ENCODE measurements around the gene GPR137. TPM values are rescaled to one million over a fixed set of nuclear protein-coding genes. Genes with fewer than 3 reads are reported as not detected.

Gene GPR137
- total and polyA plus RNA-seq, 2 experiments from 2014 or later = 16.3 to 32.5 TPM

GRCh38 chr11:64256300-64256699, 29.3 kb upstream of the GPR137 start:
- Mint-ChIP-seq H3K9me3 (no peaks in the 10 kb centered on the region), H3K27ac (no peak overlapping the region), H3K36me3 (ENCODE audit: low read depth) (peaks cover 48% of the 10 kb centered on the region), H3K4me1 (peaks cover 10% of the 10 kb centered on the region), H3K27me3 (ENCODE audit: insufficient read depth, low read depth, poor library complexity) (peaks cover 19% of the 10 kb centered on the region), H3K4me3 (no peak overlapping the region)
- H3K4me3 ChIP-seq = no peak overlapping the region
- peaks cover 11% of the 10 kb centered on the region for H3K36me3 ChIP-seq (ENCODE audit: insufficient read depth)
- H3F3A ChIP-seq (replicated peaks; ENCODE audit: low read depth) = no peaks in the 10 kb centered on the region; the same call in 1 of the 2 replicates
- no peaks in the 10 kb centered on the region for H3K9me2 ChIP-seq (ENCODE audit: insufficient read depth)
- H3K79me2 ChIP-seq (replicated peaks; ENCODE audit: insufficient read depth) = peaks cover 19% of the 10 kb centered on the region
- H3K27ac ChIP-seq (ENCODE audit: low read depth) = no peak overlapping the region
- TF ChIP-seq REST (IDR thresholded peaks at IDR 0.05; ENCODE audit: unreplicated experiment) (no peak), ZNF462 (CRISPR knock-in tag; IDR thresholded peaks at IDR 0.05) (no peak), CREB1 (CRISPR knock-in tag; IDR thresholded peaks at IDR 0.05; ENCODE audit: low read depth) (no peak), STAT1 (IDR thresholded peaks at IDR 0.05; ENCODE audit: unreplicated experiment) (no peak), ETS1 (IDR thresholded peaks at IDR 0.05) (no peak), EZH2 (IDR thresholded peaks at IDR 0.05; ENCODE audit: low read depth, unreplicated experiment) (no peak), EZH2phosphoT487 (IDR thresholded peaks at IDR 0.05; ENCODE audit: unreplicated experiment) (no peak), CTCF (conservative IDR thresholded peaks at IDR 0.05; ENCODE audit: low read depth in 2 of 2) (no peak), POLR2AphosphoS5 (IDR thresholded peaks at IDR 0.05; ENCODE audit: low read depth) (no peak), JUNB (IDR thresholded peaks at IDR 0.05; ENCODE audit: unreplicated experiment) (no peak), NANOG (IDR thresholded peaks at IDR 0.05; ENCODE audit: borderline replicate concordance) (no peak), ZNF331 (CRISPR knock-in tag; IDR thresholded peaks at IDR 0.05; ENCODE audit: low read depth) (no peak), ZNF114 (CRISPR knock-in tag; IDR thresholded peaks at IDR 0.05) (no peak)
- no peaks in the 10 kb centered on the region for H3K4me1 ChIP-seq (ENCODE audit: insufficient read depth)
- no peak overlapping the region for H2AFZ ChIP-seq
- H3K4me2 ChIP-seq = no peak overlapping the region
- H4K20me1 ChIP-seq (replicated peaks; ENCODE audit: insufficient read depth) = peaks cover 4% of the 10 kb centered on the region
- ATAC-seq (no peak), DNase-seq (ENCODE audit: low spot score) (no peak)
- no peaks in the 10 kb centered on the region for H3K27me3 ChIP-seq (ENCODE audit: insufficient read depth)

Data from GM23338 (cell line).